GM23338 (cell line): ENCODE results near the gene PDE4D. TPM values are rescaled to one million over a fixed set of nuclear protein-coding genes. Genes with fewer than 3 reads are reported as not detected.

Experiments used
- ATAC-seq: fragments of 200-7000 bp; cut with Tn5 transposase; 3 replicates; pipeline ENCODE4 v1.9.1; 2020
- DNase-seq: peaks from one replicate; pipeline ENCODE4 v3.0.0-alpha.2; 2015; ENCODE audit warnings: low spot score
- H2AFZ ChIP-seq: fragments of 200-600 bp; sonication (generic); 2 replicates; pipeline ENCODE4 v1.8.0; 2016; ENCODE audit warnings: antibody characterized with exemption, mild to moderate bottlenecking, moderate library complexity
- H3F3A ChIP-seq: fragments of 200-600 bp; sonication (generic); replicated peaks from 2 replicates; pipeline ENCODE4 v1.8.0; 2017; ENCODE audit warnings: antibody characterized with exemption, mixed run types, low read depth
- H3K27ac ChIP-seq: fragments of 200-600 bp; sonication (generic); 2 replicates; pipeline ENCODE4 v1.6.1; 2016; ENCODE audit warnings: low read depth
- H3K27me3 ChIP-seq: fragments of 200-600 bp; sonication (generic); 2 replicates; pipeline ENCODE4 v1.8.0; 2016; ENCODE audit warnings: mild to moderate bottlenecking, mixed run types, moderate library complexity; ENCODE audit not compliant: insufficient read depth
- H3K36me3 ChIP-seq: fragments of 200-600 bp; sonication (generic); 2 replicates; pipeline ENCODE4 v1.8.0; 2016; ENCODE audit warnings: mild to moderate bottlenecking; ENCODE audit not compliant: insufficient read depth
- H3K4me1 ChIP-seq: fragments of 200-600 bp; sonication (generic); 2 replicates; pipeline ENCODE4 v1.8.0; 2016; ENCODE audit warnings: mild to moderate bottlenecking, moderate library complexity; ENCODE audit not compliant: insufficient read depth
- H3K4me2 ChIP-seq: fragments of 200-600 bp; sonication (generic); 2 replicates; pipeline ENCODE4 v1.7.1; 2017; ENCODE audit warnings: mixed run types
- H3K4me3 ChIP-seq: fragments of 200-600 bp; sonication (generic); 2 replicates; pipeline ENCODE4 v1.6.1; 2016; ENCODE audit warnings: mixed run types
- H3K79me2 ChIP-seq: fragments of 200-600 bp; sonication (generic); replicated peaks from 2 replicates; pipeline ENCODE4 v1.8.0; 2017; ENCODE audit warnings: mild to moderate bottlenecking; ENCODE audit not compliant: insufficient read depth
- H3K9me2 ChIP-seq: fragments of 200-600 bp; sonication (generic); 2 replicates; pipeline ENCODE4 v1.8.0; 2017; ENCODE audit not compliant: insufficient read depth
- H4K20me1 ChIP-seq: fragments of 200-600 bp; sonication (generic); replicated peaks from 2 replicates; pipeline ENCODE4 v1.8.0; 2017; ENCODE audit warnings: mild to moderate bottlenecking; ENCODE audit not compliant: insufficient read depth
- H3K27ac Mint-ChIP-seq: 2 replicates; pipeline ENCODE4 v1.8.0; 2020; ENCODE audit warnings: inconsistent platforms, mild to moderate bottlenecking, moderate library complexity, mixed read lengths
- H3K27me3 Mint-ChIP-seq: 3 replicates; pipeline ENCODE4 v1.8.0; 2022; ENCODE audit warnings: low read depth, mild to moderate bottlenecking, moderate library complexity, mixed read lengths, inconsistent platforms; ENCODE audit not compliant: insufficient read depth, poor library complexity
- H3K36me3 Mint-ChIP-seq: 3 replicates; pipeline ENCODE4 v1.8.0; 2021; ENCODE audit warnings: low read depth, mild to moderate bottlenecking, inconsistent platforms, moderate library complexity, mixed read lengths
- H3K4me1 Mint-ChIP-seq: 3 replicates; pipeline ENCODE4 v1.8.0; 2020; ENCODE audit warnings: mild to moderate bottlenecking, inconsistent platforms, mixed read lengths
- H3K4me3 Mint-ChIP-seq: 3 replicates; pipeline ENCODE4 v1.8.0; 2021; ENCODE audit warnings: moderate library complexity, mild to moderate bottlenecking, inconsistent platforms, mixed read lengths
- H3K9me3 Mint-ChIP-seq: 3 replicates; pipeline ENCODE4 v1.8.0; 2020; ENCODE audit warnings: moderate library complexity, mild to moderate bottlenecking, inconsistent platforms, mixed read lengths
- ETS1 ChIP-seq: IDR thresholded peaks from 2 replicates; pipeline ENCODE4 v1.6.1; 2016; ENCODE audit warnings: antibody characterized with exemption
- POLR2AphosphoS5 ChIP-seq: IDR thresholded peaks from 2 replicates; pipeline ENCODE4 v1.6.1; 2016; ENCODE audit warnings: antibody characterized with exemption, low read depth
- STAT1 ChIP-seq: IDR thresholded peaks from one replicate; pipeline ENCODE4 v1.6.1; 2016; ENCODE audit warnings: antibody characterized with exemption; ENCODE audit not compliant: unreplicated experiment
- ZNF331 ChIP-seq: fragments of 250-450 bp; sonication (Bioruptor Pico); IDR thresholded peaks from 2 replicates; pipeline ENCODE4 v1.5.0; 2020; ENCODE audit warnings: low read depth, mild to moderate bottlenecking, moderate library complexity
- ZNF462 ChIP-seq: fragments of 250-450 bp; sonication (Bioruptor Pico); IDR thresholded peaks from 2 replicates; pipeline ENCODE4 v1.5.0; 2020; ENCODE audit warnings: mild to moderate bottlenecking, moderate library complexity
- polyA plus RNA-seq: library from polyadenylated mRNA; unstranded; fragments of >200 nt; fragmentation: Nextera tagmentation; extraction: Ambion mirVana; gene quantifications from 2 replicates; pipeline ENCODE4 v1.2.1, GENCODE V29; 2016
- total RNA-seq: library from RNA; depleted of rRNA; stranded (reverse); fragments of >200 nt; shearing (Covaris generic); gene quantifications from 2 replicates; pipeline ENCODE4 v1.2.3, GENCODE V29; 2014

Gene PDE4D
- total and polyA plus RNA-seq, 2 experiments from 2014 or later, result 2.1 to 4.7 TPM

- Histone ChIP-seq H3K4me3 (no peak overlapping the region), H3K9me2 (peaks cover 10% of the 10 kb centered on the region), H4K20me1 (no peaks in the 10 kb centered on the region), H3K27me3 (no peaks in the 10 kb centered on the region), H3K79me2 (no peaks in the 10 kb centered on the region), H3K27ac (no peak overlapping the region), H2AFZ (no peak overlapping the region), H3K36me3 (no peaks in the 10 kb centered on the region), H3F3A (no peaks in the 10 kb centered on the region), H3K4me1 (peaks cover 53% of the 10 kb centered on the region), H3K4me2 (no peak overlapping the region)
- H3K4me3 Mint-ChIP-seq, result no peak overlapping the region; the same call in 2 of the 3 replicates
- H3K27ac Mint-ChIP-seq, result no peak overlapping the region
- no peaks in the 10 kb centered on the region for H3K9me3 Mint-ChIP-seq
- DNase-seq (no peak), ATAC-seq (no peak)
- peaks cover 3% of the 10 kb centered on the region for H3K27me3 Mint-ChIP-seq
- no peaks in the 10 kb centered on the region for H3K36me3 Mint-ChIP-seq
- TF ChIP-seq ZNF462 (CRISPR knock-in tag) (no peak), ETS1 (no peak), ZNF331 (CRISPR knock-in tag) (no peak), POLR2AphosphoS5 (no peak)
- peaks cover 53% of the 10 kb centered on the region for H3K4me1 Mint-ChIP-seq
These were observed 972.4 kb downstream of the PDE4D start for GRCh38 chr5:58921159-58921558.

- Mint-ChIP-seq H3K9me3 (no peaks in the 10 kb centered on the region), H3K36me3 (no peaks in the 10 kb centered on the region), H3K4me1 (peaks cover 46% of the 10 kb centered on the region), H3K27ac (no peak overlapping the region), H3K4me3 (no peak overlapping the region), H3K27me3 (peaks cover 2% of the 10 kb centered on the region)
- H3F3A ChIP-seq, result no peaks in the 10 kb centered on the region
- H3K4me2 ChIP-seq, result peak overlapping the region; percentile 50
- no peak for DNase-seq
- H3K36me3 ChIP-seq, result no peaks in the 10 kb centered on the region
- no peak overlapping the region for H3K27ac ChIP-seq
- H3K9me2 ChIP-seq, result peaks cover 10% of the 10 kb centered on the region
- no peak overlapping the region for H3K4me3 ChIP-seq
- H2AFZ ChIP-seq, result no peak overlapping the region
- H3K4me1 ChIP-seq, result peaks cover 50% of the 10 kb centered on the region
- H4K20me1 ChIP-seq, result no peaks in the 10 kb centered on the region
- H3K27me3 ChIP-seq, result no peaks in the 10 kb centered on the region
- H3K79me2 ChIP-seq, result no peaks in the 10 kb centered on the region
- no peak for ATAC-seq
- TF ChIP-seq ZNF462 (CRISPR knock-in tag) (no peak), ZNF331 (CRISPR knock-in tag) (no peak), STAT1 (no peak)
These were observed 973.7 kb downstream of the PDE4D start for GRCh38 chr5:58919833-58920232.
